Measurements from ENCODE around the gene PTPN14. TPM values are rescaled to one million over a fixed set of nuclear protein-coding genes. Genes with fewer than 3 reads are reported as not detected.

Gene PTPN14
- total and polyA plus RNA-seq, 12 donors = 5.0 to 71.6 (median 42.3) TPM

DNA sequence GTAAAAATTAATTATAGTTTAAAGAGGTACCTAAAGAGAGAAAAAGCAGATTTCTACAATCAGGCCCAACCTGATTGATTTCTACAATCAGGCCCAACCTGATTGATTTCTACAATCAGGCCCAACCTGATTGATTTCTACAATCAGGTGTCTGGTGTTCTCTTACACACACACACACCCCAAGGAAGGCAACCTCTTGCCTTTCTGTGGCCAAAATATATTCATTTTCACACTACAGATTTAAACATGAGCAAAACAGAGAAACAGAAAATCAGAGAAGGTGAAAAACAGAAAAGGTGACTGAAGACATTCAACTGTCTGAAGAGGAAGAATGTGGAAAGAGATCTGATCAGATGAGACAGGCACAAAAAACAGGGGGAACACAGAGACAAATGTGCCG lies 166.0 kb downstream of the PTPN14 start:
- H3K4me3 ChIP-seq = no peak overlapping the region

DNA sequence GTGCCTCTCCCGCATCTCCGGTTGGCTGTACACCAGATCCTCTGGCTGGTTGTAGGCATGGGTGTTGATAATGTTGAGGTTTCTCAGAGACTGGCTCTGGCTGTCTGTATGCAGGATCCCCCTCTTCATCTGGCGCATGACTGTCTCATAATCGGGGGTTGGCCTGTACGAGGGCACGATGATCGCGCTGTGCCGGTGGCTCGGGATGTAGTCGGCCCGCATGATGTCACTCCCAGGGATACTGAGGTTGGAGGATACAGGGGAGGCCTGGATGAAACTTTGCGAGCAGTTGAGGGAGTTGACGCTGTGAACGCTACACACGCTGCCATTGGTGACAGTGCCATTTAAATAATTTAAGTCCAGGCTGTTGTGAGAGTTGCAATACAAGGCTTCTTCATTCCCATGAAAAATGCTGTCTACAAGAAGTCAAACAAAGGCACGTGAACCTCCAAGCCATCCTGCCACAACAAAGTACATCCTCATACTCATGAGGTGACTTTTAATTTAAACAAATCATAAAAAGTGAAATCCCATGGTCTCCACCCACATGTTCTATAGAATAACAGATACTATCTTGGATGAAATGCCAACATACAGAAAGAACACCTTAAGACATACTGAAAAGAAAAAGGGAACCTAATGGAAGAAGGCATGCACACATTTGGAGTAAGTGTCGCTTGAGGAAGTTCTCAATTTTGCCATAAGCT lies 166.9 kb downstream of the PTPN14 start:
- Histone ChIP-seq H3K27ac (no peak overlapping the region), H3K36me3 (peaks cover 5 to 89% (median 28%) of the 10 kb centered on the region in 9 donors), H3K27me3 (no peaks in the 10 kb centered on the region), H3K4me3 (no peak overlapping the region), H3K9me3 (no peaks in the 10 kb centered on the region), H3K4me1 (no peaks in the 10 kb centered on the region)
- peak in 1 of 8 donors; percentile 29 for ATAC-seq
- TF ChIP-seq, protein P1, sequence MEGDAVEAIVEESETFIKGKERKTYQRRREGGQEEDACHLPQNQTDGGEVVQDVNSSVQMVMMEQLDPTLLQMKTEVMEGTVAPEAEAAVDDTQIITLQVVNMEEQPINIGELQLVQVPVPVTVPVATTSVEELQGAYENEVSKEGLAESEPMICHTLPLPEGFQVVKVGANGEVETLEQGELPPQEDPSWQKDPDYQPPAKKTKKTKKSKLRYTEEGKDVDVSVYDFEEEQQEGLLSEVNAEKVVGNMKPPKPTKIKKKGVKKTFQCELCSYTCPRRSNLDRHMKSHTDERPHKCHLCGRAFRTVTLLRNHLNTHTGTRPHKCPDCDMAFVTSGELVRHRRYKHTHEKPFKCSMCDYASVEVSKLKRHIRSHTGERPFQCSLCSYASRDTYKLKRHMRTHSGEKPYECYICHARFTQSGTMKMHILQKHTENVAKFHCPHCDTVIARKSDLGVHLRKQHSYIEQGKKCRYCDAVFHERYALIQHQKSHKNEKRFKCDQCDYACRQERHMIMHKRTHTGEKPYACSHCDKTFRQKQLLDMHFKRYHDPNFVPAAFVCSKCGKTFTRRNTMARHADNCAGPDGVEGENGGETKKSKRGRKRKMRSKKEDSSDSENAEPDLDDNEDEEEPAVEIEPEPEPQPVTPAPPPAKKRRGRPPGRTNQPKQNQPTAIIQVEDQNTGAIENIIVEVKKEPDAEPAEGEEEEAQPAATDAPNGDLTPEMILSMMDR (IDR thresholded peaks at IDR 0.05) = no peak
- intact Hi-C loops (cut with DNase I) = loop anchor here in 6 of 10 donors (5.0 to 10.0 kb wide), 3 partner anchors 190 to 203 kb away; no protein-coding TSS in a partner anchor
- no peak for DNase-seq
- 98 to 99% methylated on average over 18 of the region's 18 CpGs for WGBS, 2 donors

More for the DNA sequence above, 166.0 kb downstream of the PTPN14 start:
- 96 to 97% methylated on average over 1 of the region's 1 CpG for WGBS, 2 donors
- intact Hi-C loops (cut with DNase I) = loop anchor here in 6 of 10 donors (5.0 to 10.0 kb wide), 3 partner anchors 189 to 202 kb away; no protein-coding TSS in a partner anchor
- TF ChIP-seq, protein P1 (IDR thresholded peaks at IDR 0.05) = no peak
- no peaks in the 10 kb centered on the region for H3K27me3 ChIP-seq
- H3K36me3 ChIP-seq = peaks cover 5 to 89% (median 24%) of the 10 kb centered on the region in 9 donors
- H3K4me1 ChIP-seq = no peaks in the 10 kb centered on the region
- ATAC-seq = no peak
- H3K27ac ChIP-seq = no peak overlapping the region
- DNase-seq = no peak
- H3K9me3 ChIP-seq = no peaks in the 10 kb centered on the region

DNA sequence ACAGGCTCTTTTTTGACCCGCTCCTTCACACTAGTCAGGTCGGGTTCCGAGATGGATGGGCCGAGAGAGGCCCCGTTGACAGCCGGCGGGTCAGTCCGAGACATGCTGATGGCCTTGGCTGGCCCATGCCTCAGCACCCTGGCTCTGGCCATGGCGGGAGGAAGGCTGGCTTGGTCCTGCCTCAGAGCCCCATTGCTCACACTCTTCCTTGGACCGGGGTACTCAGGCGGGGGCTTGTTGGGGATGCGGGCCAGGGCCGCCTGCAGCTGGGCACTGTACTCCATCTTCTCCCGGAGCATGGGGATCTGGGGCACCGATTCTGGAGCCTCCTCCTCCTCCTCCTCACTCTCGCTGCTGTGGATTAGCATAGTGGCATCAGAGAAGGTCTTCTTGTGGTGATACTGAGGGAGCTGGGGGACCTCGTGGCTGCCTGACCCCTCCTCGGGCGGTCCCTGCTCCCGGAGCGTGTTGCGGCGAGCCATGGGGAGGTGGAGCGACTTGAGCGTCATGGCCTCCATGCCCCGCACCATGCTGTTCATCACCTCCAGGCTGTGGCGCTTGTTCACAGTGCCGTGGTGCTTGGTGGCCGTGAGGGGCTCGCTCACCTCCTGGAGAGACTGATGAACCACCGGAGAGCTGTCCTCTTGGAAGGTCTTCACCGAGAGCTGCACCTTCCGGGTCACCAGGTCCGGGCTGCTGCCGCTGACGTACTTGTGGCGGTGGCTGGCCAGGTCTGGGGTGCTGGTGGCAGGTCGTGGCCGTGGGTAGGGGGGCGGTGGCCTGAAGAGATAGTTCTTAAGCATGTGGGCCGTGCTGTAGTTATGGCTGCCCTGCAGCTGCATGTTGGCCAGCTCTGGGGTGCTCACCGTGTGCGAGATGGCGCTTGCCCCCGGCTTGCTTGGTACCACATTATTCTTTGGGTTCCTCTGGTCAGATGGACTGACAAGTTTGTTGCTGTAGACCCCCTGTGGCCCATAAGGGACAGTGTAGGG lies 167.7 kb downstream of the PTPN14 start:
- no peaks in the 10 kb centered on the region for H3K9me3 ChIP-seq
- TF ChIP-seq, protein P1 (IDR thresholded peaks at IDR 0.05) = no peak
- no peaks in the 10 kb centered on the region for H3K27me3 ChIP-seq
- ATAC-seq (peak in 4 of 8 donors; percentile 20 to 57 (median 30)), DNase-seq (no peak)
- H3K27ac ChIP-seq = no peak overlapping the region
- no peaks in the 10 kb centered on the region for H3K4me1 ChIP-seq
- no peak overlapping the region for H3K4me3 ChIP-seq
- peaks cover 5 to 93% (median 28%) of the 10 kb centered on the region in 9 donors for H3K36me3 ChIP-seq
- intact Hi-C loops (cut with DNase I) = loop anchor here in 2 of 10 donors (10.0 kb wide), 2 partner anchors 191 to 201 kb away; no protein-coding TSS in a partner anchor
- WGBS, 2 donors = 98% methylated on average over 44 to 45 of the region's 45 CpGs
